Lung (tissue), 12 donors: Measurements from ENCODE around the gene KIAA0232. TPM values are rescaled to one million over a fixed set of nuclear protein-coding genes. Genes with fewer than 3 reads are reported as not detected.

Experiments used
- ATAC-seq: fragments of 200-7000 bp; cut with Tn5 transposase; one replicate; pipeline ENCODE4 v1.9.1; 2020; ENCODE audit warnings: moderate number of reproducible peaks; ENCODE audit not compliant: insufficient read depth, low FRiP score
- DNase-seq, 3 donors: peaks; one replicate each; pipeline ENCODE4 v3.0.0-alpha.2; 2013 to 2017
- H3K27ac ChIP-seq, 2 donors: one replicate each; pipeline ENCODE4 v1.5.1; 2013; ENCODE audit warnings: mild to moderate bottlenecking in 2 of 2, moderate library complexity in 2 of 2, control low read depth in 1 of 2, inconsistent platforms in 1 of 2, low read depth in 1 of 2, low read length in 1 of 2
- H3K27me3 ChIP-seq, 3 donors: one replicate each; pipeline ENCODE4 v1.5.1; 2013; ENCODE audit warnings: low read length in 2 of 3; ENCODE audit not compliant: control insufficient read depth in 3 of 3, insufficient read depth in 3 of 3
- H3K36me3 ChIP-seq, 4 donors: one replicate each; pipeline ENCODE4 v1.5.1; 2013; ENCODE audit warnings: low read length in 4 of 4, mild to moderate bottlenecking in 1 of 4, moderate library complexity in 1 of 4; ENCODE audit not compliant: control insufficient read depth in 4 of 4, insufficient read depth in 4 of 4
- H3K4me1 ChIP-seq, 5 donors: one replicate each; pipeline ENCODE4 v1.5.1; 2013; ENCODE audit warnings: low read length in 5 of 5, mild to moderate bottlenecking in 2 of 5, moderate library complexity in 1 of 5; ENCODE audit not compliant: control insufficient read depth in 5 of 5, insufficient read depth in 5 of 5
- H3K4me3 ChIP-seq: one replicate; pipeline ENCODE4 v1.5.1; 2013; ENCODE audit warnings: mild to moderate bottlenecking, control low read depth, moderate library complexity
- H3K9ac ChIP-seq, 2 donors: one replicate each; pipeline ENCODE4 v1.5.1; 2013; ENCODE audit warnings: low read length in 2 of 2, control low read depth in 1 of 2; ENCODE audit not compliant: insufficient read depth in 1 of 2
- H3K9me3 ChIP-seq, 4 donors: one replicate each; pipeline ENCODE4 v1.5.1; 2013; ENCODE audit warnings: low read length in 3 of 4, mild to moderate bottlenecking in 1 of 4, moderate library complexity in 1 of 4; ENCODE audit not compliant: control insufficient read depth in 4 of 4, insufficient read depth in 3 of 4
- WGBS, 2 donors: extraction: QIAGEN DNeasy Blood & Tissue Kit; methylation state at CpG; one replicate each; pipeline ENCODE4 v1.1.7; 2013; 5-methylcytosine and 5-hydroxymethylcytosine counted together
- polyA plus RNA-seq, 2 donors: library from polyadenylated mRNA; stranded (reverse); fragments of 200-250 nt; gene quantifications; one replicate each; pipeline ENCODE4 v1.2.1, GENCODE V29; 2013
- total RNA-seq, 2 donors: library from RNA; depleted of rRNA in 1 of 2; stranded (reverse); fragments of >200 nt in 1 of 2; gene quantifications; one replicate each; pipeline ENCODE4 v1.2.1, GENCODE V29; 2014 to 2021
- TF ChIP-seq, protein P1 (sequence below): IDR thresholded peaks from 2 replicates; pipeline ENCODE4 v1.5.1; 2012; ENCODE audit warnings: mild to moderate bottlenecking; ENCODE audit errors: control extremely low read depth, extremely low read depth
- donor health status: control.
- donor health status: control.
- donor health status: Bipolar disorder and iron deficiency.
- donor health status: healthy.
- donor health status: DM: yes; HTN: yes; CAD: no.

Gene KIAA0232
- total and polyA plus RNA-seq, 4 donors, result 6.8 to 34.6 (median 18.7) TPM

DNA sequence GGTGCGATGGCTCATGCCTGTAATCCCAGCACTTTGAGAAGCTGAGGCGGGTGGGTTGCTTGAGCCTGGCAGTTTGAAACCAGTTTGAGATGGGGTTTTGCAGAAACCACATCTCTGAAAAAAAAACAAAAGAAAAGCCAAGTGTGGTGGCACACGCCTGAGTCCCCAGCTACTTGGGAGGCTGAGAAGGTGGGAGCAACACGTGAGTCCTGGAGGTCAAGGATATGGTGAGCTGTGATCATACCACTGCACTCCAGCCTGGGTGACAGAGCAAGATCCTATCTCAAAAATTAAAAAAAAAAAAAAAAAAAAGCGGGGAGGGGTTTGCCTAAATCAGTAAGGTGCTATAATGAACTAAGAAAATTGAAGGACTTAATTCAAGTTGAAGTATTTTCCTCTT is 68.9 kb downstream of the KIAA0232 start:
- H3K4me3 ChIP-seq, result no peak overlapping the region
- 95 to 96% methylated on average over 5 of the region's 5 CpGs for WGBS, 2 donors
- no peaks in the 10 kb centered on the region for H3K27me3 ChIP-seq
- peaks cover 0 to 4% (median 3%) of the 10 kb centered on the region in 4 donors for H3K9me3 ChIP-seq
- H3K9ac ChIP-seq, result no peak overlapping the region
- no peak for DNase-seq
- ATAC-seq, result no peak
- no peak overlapping the region for H3K27ac ChIP-seq
- peaks cover 5 to 15% (median 9%) of the 10 kb centered on the region in 4 donors for H3K36me3 ChIP-seq
- peaks cover 0 to 13% (median 0%) of the 10 kb centered on the region in 5 donors for H3K4me1 ChIP-seq
- TF ChIP-seq, protein P1, sequence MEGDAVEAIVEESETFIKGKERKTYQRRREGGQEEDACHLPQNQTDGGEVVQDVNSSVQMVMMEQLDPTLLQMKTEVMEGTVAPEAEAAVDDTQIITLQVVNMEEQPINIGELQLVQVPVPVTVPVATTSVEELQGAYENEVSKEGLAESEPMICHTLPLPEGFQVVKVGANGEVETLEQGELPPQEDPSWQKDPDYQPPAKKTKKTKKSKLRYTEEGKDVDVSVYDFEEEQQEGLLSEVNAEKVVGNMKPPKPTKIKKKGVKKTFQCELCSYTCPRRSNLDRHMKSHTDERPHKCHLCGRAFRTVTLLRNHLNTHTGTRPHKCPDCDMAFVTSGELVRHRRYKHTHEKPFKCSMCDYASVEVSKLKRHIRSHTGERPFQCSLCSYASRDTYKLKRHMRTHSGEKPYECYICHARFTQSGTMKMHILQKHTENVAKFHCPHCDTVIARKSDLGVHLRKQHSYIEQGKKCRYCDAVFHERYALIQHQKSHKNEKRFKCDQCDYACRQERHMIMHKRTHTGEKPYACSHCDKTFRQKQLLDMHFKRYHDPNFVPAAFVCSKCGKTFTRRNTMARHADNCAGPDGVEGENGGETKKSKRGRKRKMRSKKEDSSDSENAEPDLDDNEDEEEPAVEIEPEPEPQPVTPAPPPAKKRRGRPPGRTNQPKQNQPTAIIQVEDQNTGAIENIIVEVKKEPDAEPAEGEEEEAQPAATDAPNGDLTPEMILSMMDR, result no peak

DNA sequence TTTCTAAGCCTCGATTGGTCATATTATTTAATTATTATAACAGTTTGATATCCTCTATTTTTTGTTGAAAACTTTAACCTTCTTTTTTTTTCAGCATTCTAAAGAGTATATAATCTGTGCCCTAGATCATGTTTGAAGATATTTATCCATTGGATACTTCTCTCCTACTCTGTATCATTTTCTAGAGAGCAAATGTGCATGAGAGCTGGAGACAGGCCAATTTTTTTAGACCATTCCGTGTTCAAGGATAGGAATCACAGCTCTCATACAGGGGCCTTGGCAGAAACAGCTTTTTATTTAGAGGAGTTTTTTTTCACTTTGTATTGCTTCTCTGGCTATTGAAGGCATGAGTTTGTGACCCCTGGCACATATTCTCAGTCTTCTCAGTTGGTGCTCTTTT is 69.4 kb downstream of the KIAA0232 start:
- peaks cover 5 to 15% (median 9%) of the 10 kb centered on the region in 4 donors for H3K36me3 ChIP-seq

DNA sequence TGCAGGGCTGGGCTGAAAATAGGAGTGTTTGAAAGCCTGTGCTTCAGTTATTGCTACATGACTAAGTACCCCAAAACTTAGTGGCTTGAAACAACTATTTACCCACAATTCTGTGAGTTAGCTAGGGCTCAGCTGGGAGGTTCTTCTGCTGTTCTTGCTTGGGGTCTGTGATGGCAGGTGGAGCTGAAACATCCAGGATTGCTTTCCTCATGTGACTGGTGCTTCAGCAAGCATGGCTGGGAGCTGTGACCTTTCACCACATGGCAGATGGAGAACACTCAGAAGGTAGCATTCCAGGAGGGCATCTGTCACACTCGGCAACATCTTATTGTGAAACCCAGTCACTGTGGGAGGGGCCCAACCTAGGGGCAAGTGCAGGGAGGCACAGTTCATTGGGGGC is 70.1 kb downstream of the KIAA0232 start:
- TF ChIP-seq, protein P1, result no peak
- Histone ChIP-seq H3K4me3 (no peak overlapping the region), H3K36me3 (peaks cover 5 to 19% (median 11%) of the 10 kb centered on the region in 4 donors), H3K27ac (no peak overlapping the region), H3K9me3 (peaks cover 0 to 4% (median 3%) of the 10 kb centered on the region in 4 donors), H3K4me1 (peaks cover 0 to 3% (median 0%) of the 10 kb centered on the region in 5 donors), H3K27me3 (no peaks in the 10 kb centered on the region), H3K9ac (no peak overlapping the region)
- DNase-seq, result no peak
- 0% methylated on average over 1 of the region's 1 CpG for WGBS, 2 donors
- no peak for ATAC-seq

More for the DNA sequence above, 69.4 kb downstream of the KIAA0232 start:
- no peak overlapping the region for H3K4me3 ChIP-seq
- H3K4me1 ChIP-seq, result peaks cover 0 to 9% (median 0%) of the 10 kb centered on the region in 5 donors
- TF ChIP-seq, protein P1, result no peak
- no peak overlapping the region for H3K27ac ChIP-seq
- H3K9me3 ChIP-seq, result peaks cover 0 to 4% (median 3%) of the 10 kb centered on the region in 4 donors
- WGBS, 2 donors, result 73 to 80% methylated on average over 2 of the region's 2 CpGs
- H3K27me3 ChIP-seq, result no peaks in the 10 kb centered on the region
- DNase-seq (peak in 2 of 3 donors; percentile 11 to 13), ATAC-seq (no peak)
- no peak overlapping the region for H3K9ac ChIP-seq

DNA sequence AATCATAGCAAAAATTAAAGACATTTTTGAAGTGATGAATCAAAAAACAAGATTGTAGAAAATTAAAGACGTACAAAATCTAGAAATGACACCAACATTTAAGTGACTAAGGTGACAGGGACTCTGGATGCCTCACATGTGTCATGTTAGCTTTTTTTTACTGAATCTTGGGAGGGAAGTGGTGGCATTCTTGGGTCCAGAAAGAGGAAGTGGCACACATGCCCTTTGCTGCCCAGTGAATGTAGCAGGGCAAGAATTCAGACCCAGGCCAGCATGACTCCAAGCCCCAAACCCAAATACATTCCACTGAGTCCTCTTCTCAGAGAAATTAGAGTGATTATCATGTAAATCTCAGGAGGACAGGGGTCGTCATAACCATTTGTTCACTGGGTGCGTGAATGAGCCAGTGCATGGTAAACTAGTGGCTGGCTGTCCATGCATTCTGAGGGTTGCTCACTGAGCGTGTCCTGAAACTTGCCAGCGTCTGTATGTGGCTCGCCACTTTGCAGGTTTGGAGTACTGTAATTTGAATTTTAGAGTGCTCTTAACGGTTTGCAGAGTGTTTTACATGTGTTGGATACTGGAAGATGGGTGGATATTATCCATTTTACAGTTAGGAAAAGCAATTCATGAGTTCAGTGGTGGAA is 71.7 kb downstream of the KIAA0232 start:
- H3K4me3 ChIP-seq, result no peak overlapping the region
- H3K27me3 ChIP-seq, result no peaks in the 10 kb centered on the region
- TF ChIP-seq, protein P1, result no peak
- peaks cover 0 to 4% (median 0%) of the 10 kb centered on the region in 5 donors for H3K4me1 ChIP-seq
- peaks cover 0 to 4% (median 3%) of the 10 kb centered on the region in 4 donors for H3K9me3 ChIP-seq
- 65 to 74% methylated on average over 7 of the region's 7 CpGs for WGBS, 2 donors
- ATAC-seq, result peak; percentile 34
- H3K27ac ChIP-seq, result no peak overlapping the region
- peaks cover 7 to 17% (median 10%) of the 10 kb centered on the region in 4 donors for H3K36me3 ChIP-seq
- no peak for DNase-seq
- H3K9ac ChIP-seq, result no peak overlapping the region
